Measurements from ENCODE around the gene ALX4. TPM values are rescaled to one million over a fixed set of nuclear protein-coding genes. Genes with fewer than 3 reads are reported as not detected.

The ALX4 gene
- total and polyA plus RNA-seq, 2 of the 8 experiments (the other 6 are each of a cell fraction or from before 2014, with no cell fraction given) = not detected

GRCh38 chr11:44301564-44302271, 8.2 kb downstream of the ALX4 start (continued):
- TF ChIP-seq, protein P1, sequence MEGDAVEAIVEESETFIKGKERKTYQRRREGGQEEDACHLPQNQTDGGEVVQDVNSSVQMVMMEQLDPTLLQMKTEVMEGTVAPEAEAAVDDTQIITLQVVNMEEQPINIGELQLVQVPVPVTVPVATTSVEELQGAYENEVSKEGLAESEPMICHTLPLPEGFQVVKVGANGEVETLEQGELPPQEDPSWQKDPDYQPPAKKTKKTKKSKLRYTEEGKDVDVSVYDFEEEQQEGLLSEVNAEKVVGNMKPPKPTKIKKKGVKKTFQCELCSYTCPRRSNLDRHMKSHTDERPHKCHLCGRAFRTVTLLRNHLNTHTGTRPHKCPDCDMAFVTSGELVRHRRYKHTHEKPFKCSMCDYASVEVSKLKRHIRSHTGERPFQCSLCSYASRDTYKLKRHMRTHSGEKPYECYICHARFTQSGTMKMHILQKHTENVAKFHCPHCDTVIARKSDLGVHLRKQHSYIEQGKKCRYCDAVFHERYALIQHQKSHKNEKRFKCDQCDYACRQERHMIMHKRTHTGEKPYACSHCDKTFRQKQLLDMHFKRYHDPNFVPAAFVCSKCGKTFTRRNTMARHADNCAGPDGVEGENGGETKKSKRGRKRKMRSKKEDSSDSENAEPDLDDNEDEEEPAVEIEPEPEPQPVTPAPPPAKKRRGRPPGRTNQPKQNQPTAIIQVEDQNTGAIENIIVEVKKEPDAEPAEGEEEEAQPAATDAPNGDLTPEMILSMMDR (IDR thresholded peaks at IDR 0.05; ENCODE audit: control extremely low read depth in 1 of 3, insufficient read depth in 1 of 3, low read depth in 1 of 3, low read length in 3 of 3) = no peak
